ENCODE measurements around the gene SDK1.

- no peak for TF ChIP-seq CTCF (conservative IDR thresholded peaks at IDR 0.05; ENCODE audit: low read depth in 2 of 2)
- no peak for TF ChIP-seq REST (IDR thresholded peaks at IDR 0.05; ENCODE audit: unreplicated experiment)
- TF ChIP-seq ETS1 (IDR thresholded peaks at IDR 0.05) = no peak
- TF ChIP-seq STAT1 (IDR thresholded peaks at IDR 0.05; ENCODE audit: unreplicated experiment) = no peak
- TF ChIP-seq POLR2AphosphoS5 (IDR thresholded peaks at IDR 0.05; ENCODE audit: low read depth) = no peak
- no peak for TF ChIP-seq EZH2phosphoT487 (IDR thresholded peaks at IDR 0.05; ENCODE audit: unreplicated experiment)
- no peak for TF ChIP-seq JUNB (IDR thresholded peaks at IDR 0.05; ENCODE audit: unreplicated experiment)
- TF ChIP-seq NANOG (IDR thresholded peaks at IDR 0.05; ENCODE audit: borderline replicate concordance) = no peak
Measured at GRCh38 chr7:3591219-3591618, 290.2 kb downstream of the SDK1 start.

All from GM23338 (cell line).